Measurements from ENCODE around the gene RBSN. TPM values are rescaled to one million over a fixed set of nuclear protein-coding genes. Genes with fewer than 3 reads are reported as not detected.

The RBSN gene
- total RNA-seq, 1 donor from 2014 or later: 29.7 TPM

- Histone ChIP-seq H3K4me3 (no peak overlapping the region), H3K36me3 (peaks cover 99% of the 10 kb centered on the region), H3K27ac (no peak overlapping the region), H3K27me3 (ENCODE audit: low read depth) (no peaks in the 10 kb centered on the region), H3K9me3 (no peaks in the 10 kb centered on the region), H3K4me1 (peaks cover 9% of the 10 kb centered on the region)
- no peak for TF ChIP-seq CTCF (IDR thresholded peaks at IDR 0.05)
- no peak for DNase-seq
- intact Hi-C loops (cut with DNase I): no loop called here
- no peak for ATAC-seq
Observed at GRCh38 chr3:15043408-15044171, 55.4 kb downstream of the RBSN start.

- H3K4me3 ChIP-seq: no peak overlapping the region
- peaks cover 99% of the 10 kb centered on the region for H3K36me3 ChIP-seq
- no peak for TF ChIP-seq CTCF (IDR thresholded peaks at IDR 0.05)
- ATAC-seq (no peak), DNase-seq (no peak)
- no peak overlapping the region for H3K27ac ChIP-seq
- H3K9me3 ChIP-seq: no peaks in the 10 kb centered on the region
- no peaks in the 10 kb centered on the region for H3K27me3 ChIP-seq (ENCODE audit: low read depth)
- intact Hi-C loops (cut with DNase I): no loop called here
- peaks cover 9% of the 10 kb centered on the region for H3K4me1 ChIP-seq
Observed at GRCh38 chr3:15042936-15043335, 56.0 kb downstream of the RBSN start.

- H3K4me1 ChIP-seq: peaks cover 9% of the 10 kb centered on the region
- ATAC-seq (peak; percentile 56 to 76), DNase-seq (peak; percentile 54)
- TF ChIP-seq CTCF (IDR thresholded peaks at IDR 0.05): no peak
- peaks cover 99% of the 10 kb centered on the region for H3K36me3 ChIP-seq
- intact Hi-C loops (cut with DNase I): no loop called here
- H3K4me3 ChIP-seq: no peak overlapping the region
- no peak overlapping the region for H3K27ac ChIP-seq
- no peaks in the 10 kb centered on the region for H3K9me3 ChIP-seq
- no peaks in the 10 kb centered on the region for H3K27me3 ChIP-seq (ENCODE audit: low read depth)
Observed at GRCh38 chr3:15041950-15042349, 57.0 kb downstream of the RBSN start.

GRCh38 chr3:15040844-15041243 is 58.1 kb downstream of the RBSN start:
- no peak overlapping the region for H3K4me3 ChIP-seq
- intact Hi-C loops (cut with DNase I): no loop called here
- TF ChIP-seq CTCF (IDR thresholded peaks at IDR 0.05): no peak
- H3K36me3 ChIP-seq: peaks cover 99% of the 10 kb centered on the region
- ATAC-seq (no peak), DNase-seq (no peak)
- H3K9me3 ChIP-seq: no peaks in the 10 kb centered on the region
- peaks cover 9% of the 10 kb centered on the region for H3K4me1 ChIP-seq
- no peaks in the 10 kb centered on the region for H3K27me3 ChIP-seq (ENCODE audit: low read depth)
- no peak overlapping the region for H3K27ac ChIP-seq

GRCh38 chr3:15038306-15038705 is 60.6 kb downstream of the RBSN start:
- Histone ChIP-seq H3K27ac (no peak overlapping the region), H3K4me3 (no peak overlapping the region)

More at GRCh38 chr3:15038306-15038705, 60.6 kb downstream of the RBSN start:
- Histone ChIP-seq H3K9me3 (no peaks in the 10 kb centered on the region), H3K36me3 (peaks cover 99% of the 10 kb centered on the region), H3K4me1 (no peaks in the 10 kb centered on the region), H3K27me3 (ENCODE audit: low read depth) (no peaks in the 10 kb centered on the region)
- DNase-seq (no peak), ATAC-seq (no peak)
- intact Hi-C loops (cut with DNase I): no loop called here
- no peak for TF ChIP-seq CTCF (IDR thresholded peaks at IDR 0.05)
